ENCODE data around the gene AKNA. TPM values are rescaled to one million over a fixed set of nuclear protein-coding genes. Genes with fewer than 3 reads are reported as not detected.

AKNA gene
- total RNA-seq, 4 donors from 2014 or later = 6.4 to 13.2 (median 8.0) TPM

DNA sequence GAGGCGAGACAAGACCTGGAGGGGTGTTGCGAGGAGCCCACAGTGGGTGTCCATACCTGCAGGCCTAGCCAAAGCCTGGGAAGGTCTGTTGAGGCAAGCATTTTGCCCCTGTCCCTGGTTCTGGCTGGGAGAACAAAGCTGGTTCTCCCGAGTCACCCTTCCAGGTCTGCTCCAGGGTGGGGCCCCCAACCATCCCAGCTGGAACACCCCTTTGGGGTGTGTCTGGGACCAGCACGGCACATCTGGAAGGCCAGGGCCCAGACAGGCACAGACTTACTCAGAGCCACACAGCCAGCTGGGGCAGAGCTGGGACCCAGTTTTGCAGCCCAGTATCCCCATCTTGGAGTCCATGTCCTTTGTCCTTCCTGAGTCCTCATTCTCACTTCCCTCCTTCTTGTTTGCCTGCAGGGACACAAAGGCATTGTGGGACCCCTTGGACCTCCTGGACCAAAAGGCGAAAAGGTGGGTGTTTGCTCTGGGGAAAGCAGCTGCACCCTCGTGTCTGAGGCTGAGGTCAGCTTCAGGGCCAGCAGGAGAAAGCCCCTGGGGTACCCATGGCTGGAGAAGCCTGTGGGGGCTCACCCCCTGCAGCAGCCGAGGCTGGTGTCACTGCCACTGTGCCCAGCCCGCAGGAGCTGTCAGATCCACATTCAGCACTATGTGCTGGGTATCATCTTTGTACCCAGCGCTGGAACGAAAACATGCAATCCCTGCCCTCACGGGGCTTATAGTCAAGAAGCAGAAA is 103.3 kb downstream of the AKNA start:
- H3K4me3 ChIP-seq (ENCODE audit: low read depth, poor library complexity, severe bottlenecking) = no peak overlapping the region
- intact Hi-C loops (cut with DNase I; ENCODE audit: low total_unique reads) = loop anchor here (5.0 kb wide), 2 partner anchors 132 to 177 kb away; no protein-coding TSS in a partner anchor
- TF ChIP-seq, protein P1, sequence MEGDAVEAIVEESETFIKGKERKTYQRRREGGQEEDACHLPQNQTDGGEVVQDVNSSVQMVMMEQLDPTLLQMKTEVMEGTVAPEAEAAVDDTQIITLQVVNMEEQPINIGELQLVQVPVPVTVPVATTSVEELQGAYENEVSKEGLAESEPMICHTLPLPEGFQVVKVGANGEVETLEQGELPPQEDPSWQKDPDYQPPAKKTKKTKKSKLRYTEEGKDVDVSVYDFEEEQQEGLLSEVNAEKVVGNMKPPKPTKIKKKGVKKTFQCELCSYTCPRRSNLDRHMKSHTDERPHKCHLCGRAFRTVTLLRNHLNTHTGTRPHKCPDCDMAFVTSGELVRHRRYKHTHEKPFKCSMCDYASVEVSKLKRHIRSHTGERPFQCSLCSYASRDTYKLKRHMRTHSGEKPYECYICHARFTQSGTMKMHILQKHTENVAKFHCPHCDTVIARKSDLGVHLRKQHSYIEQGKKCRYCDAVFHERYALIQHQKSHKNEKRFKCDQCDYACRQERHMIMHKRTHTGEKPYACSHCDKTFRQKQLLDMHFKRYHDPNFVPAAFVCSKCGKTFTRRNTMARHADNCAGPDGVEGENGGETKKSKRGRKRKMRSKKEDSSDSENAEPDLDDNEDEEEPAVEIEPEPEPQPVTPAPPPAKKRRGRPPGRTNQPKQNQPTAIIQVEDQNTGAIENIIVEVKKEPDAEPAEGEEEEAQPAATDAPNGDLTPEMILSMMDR (IDR thresholded peaks at IDR 0.05) = no peak
- TF ChIP-seq POLR2A (IDR thresholded peaks at IDR 0.05) = no peak
- 82 to 87% methylated on average over 11 of the region's 11 CpGs for WGBS, 2 donors
- DNase-seq (ENCODE audit: low spot score in 2 of 2) = peak in 1 of 2 donors; percentile 70

Other genes starting within 250 kb of the AKNA start
- gene COL27A1, start 232.4 kb downstream of the AKNA start, total RNA-seq = 10 to 100 TPM in 3 of 4 donors, 1 to 10 TPM in 1; 9.4 to 16.1 (median 12.3) TPM
- not detected for gene ORM1, start 64.9 kb downstream of the AKNA start, total RNA-seq
- not detected for gene ORM2, start 58.1 kb downstream of the AKNA start, total RNA-seq
- 10 to 100 TPM in 3 of 4 donors, 1 to 10 TPM in 1; 8.7 to 15.0 (median 10.5) TPM for gene WHRN, start 117.5 kb upstream of the AKNA start, total RNA-seq
- gene ATP6V1G1, start 199.8 kb upstream of the AKNA start, total RNA-seq = 100 to 1,000 TPM; 152 to 214 (median 185) TPM
- 1 to 10 TPM; 3.2 to 8.6 (median 4.0) TPM for gene TMEM268, start 223.3 kb upstream of the AKNA start, total RNA-seq